Measurements from ENCODE around the gene TRIM41.
"Not testable (repeated sequence)": the region's sequence is repeated elsewhere in the genome, so short reads cannot be mapped to it uniquely, and the experiment has no call there.

Gene TRIM41

DNA sequence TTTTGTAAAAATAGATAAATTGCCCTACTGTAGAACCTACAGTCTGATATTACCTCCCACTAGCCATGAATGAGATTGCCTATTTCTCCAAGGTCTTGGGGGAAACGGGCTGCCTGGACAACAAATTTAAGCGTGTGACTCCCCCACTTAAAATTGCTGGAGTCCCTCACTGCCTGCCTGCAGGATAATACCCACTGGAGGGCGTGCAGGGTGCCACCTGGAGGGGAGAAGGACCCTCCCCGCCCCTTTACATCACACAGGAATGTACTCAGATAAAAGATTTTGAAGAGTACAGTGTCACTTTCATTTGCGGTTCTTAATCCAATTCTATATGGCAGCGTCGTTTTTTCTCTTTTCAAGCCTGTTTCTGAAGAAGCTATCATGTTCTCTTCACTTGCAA, 11.9 kb upstream of the TRIM41 start:
- TF ChIP-seq POLR2AphosphoS5 (IDR thresholded peaks at IDR 0.05; ENCODE audit: low read depth) (no peak), REST (IDR thresholded peaks at IDR 0.05; ENCODE audit: insufficient replicate concordance, low read depth) (no peak), CTCF (IDR thresholded peaks at IDR 0.05; ENCODE audit: insufficient read depth, low read length) (no peak), SPI1 (IDR thresholded peaks at IDR 0.05; ENCODE audit: borderline replicate concordance, low read depth) (no peak), GABPA (IDR thresholded peaks at IDR 0.05; ENCODE audit: low read depth) (no peak)
- no peaks in the 10 kb centered on the region for H3K27me3 ChIP-seq (ENCODE audit: insufficient read depth, poor library complexity, severe bottlenecking)
- no peak overlapping the region for H3K27ac ChIP-seq (replicated peaks)
- no peak for DNase-seq (ENCODE audit: low read depth in 1 of 2, low spot score in 1 of 2)
- H3K4me3 ChIP-seq (replicated peaks; ENCODE audit: insufficient read depth, low read length) = no peak overlapping the region

GRCh38 chr5:181212080-181212479, 11.0 kb upstream of the TRIM41 start:
- no peaks in the 10 kb centered on the region for H3K27me3 ChIP-seq (ENCODE audit: insufficient read depth, poor library complexity, severe bottlenecking)
- no peak overlapping the region for H3K4me3 ChIP-seq (replicated peaks; ENCODE audit: insufficient read depth, low read length)
- TF ChIP-seq SPI1 (IDR thresholded peaks at IDR 0.05; ENCODE audit: borderline replicate concordance, low read depth) (no peak), GABPA (IDR thresholded peaks at IDR 0.05; ENCODE audit: low read depth) (no peak), POLR2AphosphoS5 (IDR thresholded peaks at IDR 0.05; ENCODE audit: low read depth) (no peak), CTCF (IDR thresholded peaks at IDR 0.05; ENCODE audit: insufficient read depth, low read length) (no peak), REST (IDR thresholded peaks at IDR 0.05; ENCODE audit: insufficient replicate concordance, low read depth) (no peak)
- no peak overlapping the region for H3K27ac ChIP-seq (replicated peaks)
- DNase-seq (ENCODE audit: low read depth in 1 of 2, low spot score in 1 of 2) = no peak

- H3K27ac ChIP-seq (replicated peaks) = no peak overlapping the region
- no peak overlapping the region for H3K4me3 ChIP-seq (replicated peaks; ENCODE audit: insufficient read depth, low read length)
- no peaks in the 10 kb centered on the region for H3K27me3 ChIP-seq (ENCODE audit: insufficient read depth, poor library complexity, severe bottlenecking)
- no peak for DNase-seq (ENCODE audit: low read depth in 1 of 2, low spot score in 1 of 2)
- TF ChIP-seq REST (IDR thresholded peaks at IDR 0.05; ENCODE audit: insufficient replicate concordance, low read depth) (no peak), POLR2AphosphoS5 (IDR thresholded peaks at IDR 0.05; ENCODE audit: low read depth) (no peak), SPI1 (IDR thresholded peaks at IDR 0.05; ENCODE audit: borderline replicate concordance, low read depth) (no peak), CTCF (IDR thresholded peaks at IDR 0.05; ENCODE audit: insufficient read depth, low read length) (no peak), GABPA (IDR thresholded peaks at IDR 0.05; ENCODE audit: low read depth) (no peak)
Measured at GRCh38 chr5:181212934-181213333, 10.1 kb upstream of the TRIM41 start.

DNA sequence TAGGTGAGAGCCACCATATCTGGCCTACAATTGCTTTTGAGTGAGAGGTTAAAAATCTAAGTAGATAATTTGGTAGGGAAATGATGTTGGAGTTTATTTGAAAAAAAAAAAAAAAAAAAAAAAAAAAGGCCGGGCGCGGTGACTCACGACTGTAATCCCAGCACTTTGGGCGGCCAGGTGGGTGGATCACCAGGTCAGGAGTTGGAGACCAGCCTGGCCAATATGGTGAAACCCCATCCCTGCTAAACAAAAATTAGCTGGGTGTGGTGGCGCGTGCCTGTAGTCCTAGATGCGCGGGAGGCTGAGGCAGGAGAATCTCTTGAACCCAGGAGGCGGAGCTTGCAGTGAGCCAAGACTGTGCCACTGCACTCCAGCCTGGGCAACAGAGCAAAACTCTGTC, 8.8 kb upstream of the TRIM41 start:
- H3K4me3 ChIP-seq (replicated peaks; ENCODE audit: insufficient read depth, low read length); H3K27me3 ChIP-seq (ENCODE audit: insufficient read depth, poor library complexity, severe bottlenecking); H3K27ac ChIP-seq (replicated peaks); DNase-seq (ENCODE audit: low read depth in 1 of 2, low spot score in 1 of 2): not testable (repeated sequence)
